Omental fat pad (tissue), 4 donors: Measurements from ENCODE around the gene HSD11B1. TPM values are rescaled to one million over a fixed set of nuclear protein-coding genes. Genes with fewer than 3 reads are reported as not detected.

Experiments used
- ATAC-seq: fragments of 150-250 bp; one replicate; pipeline ENCODE4 v1.9.1; 2016; ENCODE audit warnings: mild to moderate bottlenecking, moderate library complexity; ENCODE audit not compliant: low FRiP score
- DNase-seq: peaks from one replicate; pipeline ENCODE4 v3.0.0-alpha.2; 2019; ENCODE audit warnings: low spot score
- total RNA-seq, 4 donors: library from RNA; depleted of rRNA; stranded (reverse); fragments of >200 nt; gene quantifications; one replicate each; pipeline ENCODE4 v1.1.0, GENCODE V29; 2016
- TF ChIP-seq, protein P1 (sequence below), 3 donors: fragments of 450-650 bp; IDR thresholded peaks; one replicate each; pipeline ENCODE4 v1.5.1; 2016 to 2017; ENCODE audit warnings: antibody characterized with exemption in 3 of 3, mild to moderate bottlenecking in 3 of 3, moderate library complexity in 2 of 3

HSD11B1 gene
- total RNA-seq, 4 donors from 2014 or later = 12.8 to 47.3 (median 18.0) TPM

DNA sequence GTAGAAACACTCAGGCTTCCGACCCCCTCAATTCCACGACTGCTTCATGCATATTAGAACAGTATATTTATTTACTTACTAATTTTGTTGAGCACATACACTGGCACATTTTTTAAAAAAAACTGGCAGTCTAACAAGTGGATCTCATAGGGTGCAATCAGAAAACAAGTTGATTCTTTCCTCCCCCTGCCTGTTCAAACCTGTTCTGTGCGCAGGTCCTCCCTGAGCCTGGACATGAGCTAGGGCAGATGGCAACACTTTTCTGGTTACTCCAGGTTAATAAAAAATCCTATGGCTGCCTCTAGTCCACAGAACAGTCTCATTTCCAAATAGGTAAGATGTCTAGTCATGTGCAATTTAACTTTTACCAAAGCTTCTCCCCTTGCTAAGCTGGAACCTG is 18.6 kb downstream of the HSD11B1 start:
- TF ChIP-seq, protein P1, sequence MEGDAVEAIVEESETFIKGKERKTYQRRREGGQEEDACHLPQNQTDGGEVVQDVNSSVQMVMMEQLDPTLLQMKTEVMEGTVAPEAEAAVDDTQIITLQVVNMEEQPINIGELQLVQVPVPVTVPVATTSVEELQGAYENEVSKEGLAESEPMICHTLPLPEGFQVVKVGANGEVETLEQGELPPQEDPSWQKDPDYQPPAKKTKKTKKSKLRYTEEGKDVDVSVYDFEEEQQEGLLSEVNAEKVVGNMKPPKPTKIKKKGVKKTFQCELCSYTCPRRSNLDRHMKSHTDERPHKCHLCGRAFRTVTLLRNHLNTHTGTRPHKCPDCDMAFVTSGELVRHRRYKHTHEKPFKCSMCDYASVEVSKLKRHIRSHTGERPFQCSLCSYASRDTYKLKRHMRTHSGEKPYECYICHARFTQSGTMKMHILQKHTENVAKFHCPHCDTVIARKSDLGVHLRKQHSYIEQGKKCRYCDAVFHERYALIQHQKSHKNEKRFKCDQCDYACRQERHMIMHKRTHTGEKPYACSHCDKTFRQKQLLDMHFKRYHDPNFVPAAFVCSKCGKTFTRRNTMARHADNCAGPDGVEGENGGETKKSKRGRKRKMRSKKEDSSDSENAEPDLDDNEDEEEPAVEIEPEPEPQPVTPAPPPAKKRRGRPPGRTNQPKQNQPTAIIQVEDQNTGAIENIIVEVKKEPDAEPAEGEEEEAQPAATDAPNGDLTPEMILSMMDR (IDR thresholded peaks at IDR 0.05) = no peak
- ATAC-seq (no peak), DNase-seq (no peak)

DNA sequence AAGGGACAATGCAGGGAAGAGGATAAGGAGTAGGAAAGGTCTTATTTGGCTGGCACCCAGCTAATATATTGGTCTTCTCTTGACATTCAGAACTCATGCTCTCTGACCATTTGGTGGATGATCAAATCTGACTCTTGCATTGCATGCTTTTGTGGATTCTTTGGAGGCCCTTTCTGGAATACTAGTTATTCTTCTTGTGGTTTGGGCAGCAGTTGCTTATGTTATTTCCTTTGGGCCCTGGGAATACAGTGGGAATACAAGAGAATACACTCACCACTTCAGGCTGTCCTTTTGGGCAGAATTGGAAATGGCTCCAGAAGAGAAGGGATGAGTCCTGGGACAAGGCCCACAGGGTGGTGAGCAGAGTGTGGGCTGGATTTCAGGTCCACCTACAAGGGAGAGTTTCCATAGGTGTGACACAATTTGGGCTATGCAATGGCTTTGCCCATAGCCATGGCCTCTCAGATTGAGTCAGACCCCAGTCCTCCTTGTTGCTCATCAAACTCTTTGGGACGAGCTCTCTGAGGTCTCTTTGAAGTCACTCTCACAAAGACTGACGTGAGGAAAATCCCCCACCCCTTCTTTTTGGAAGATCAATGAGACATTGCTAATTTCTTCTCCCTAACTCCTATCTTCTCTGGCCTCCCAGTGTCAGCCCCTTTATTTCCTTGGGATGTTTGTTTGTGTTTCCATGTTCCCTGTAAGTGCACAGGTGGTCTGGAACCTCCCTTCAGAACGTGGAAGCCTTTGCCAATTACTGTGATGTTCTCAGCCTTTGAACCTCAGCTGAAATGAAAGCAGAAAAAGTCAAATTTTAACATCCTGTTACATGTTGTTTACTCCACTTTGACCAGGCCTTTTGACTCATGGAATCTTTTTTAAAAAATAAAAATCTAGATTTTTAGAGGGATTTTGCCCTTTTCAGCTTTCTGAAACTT is 19.4 kb downstream of the HSD11B1 start:
- no peak for ATAC-seq
- DNase-seq = no peak
- TF ChIP-seq, protein P1 (IDR thresholded peaks at IDR 0.05) = no peak

DNA sequence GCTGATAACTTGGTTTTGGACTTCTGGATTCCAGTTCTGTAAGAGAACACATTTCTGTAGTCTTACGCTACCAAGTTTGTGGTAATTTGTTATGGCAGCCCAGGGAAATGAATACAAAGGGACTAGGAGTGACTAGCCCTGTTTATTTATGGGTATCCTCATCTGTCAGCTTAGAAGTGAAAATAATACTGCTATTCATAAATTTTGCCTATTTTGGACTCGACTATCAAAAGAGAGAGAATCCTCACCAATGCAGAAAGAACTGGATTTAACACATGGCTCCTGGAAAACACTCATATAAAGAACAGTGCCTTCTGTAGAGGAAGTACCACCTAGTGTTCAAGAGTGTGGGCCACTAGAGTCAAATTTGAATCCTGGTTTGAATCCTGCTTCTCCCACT is 22.6 kb downstream of the HSD11B1 start:
- DNase-seq (no peak), ATAC-seq (no peak)
- TF ChIP-seq, protein P1 (IDR thresholded peaks at IDR 0.05) = no peak

DNA sequence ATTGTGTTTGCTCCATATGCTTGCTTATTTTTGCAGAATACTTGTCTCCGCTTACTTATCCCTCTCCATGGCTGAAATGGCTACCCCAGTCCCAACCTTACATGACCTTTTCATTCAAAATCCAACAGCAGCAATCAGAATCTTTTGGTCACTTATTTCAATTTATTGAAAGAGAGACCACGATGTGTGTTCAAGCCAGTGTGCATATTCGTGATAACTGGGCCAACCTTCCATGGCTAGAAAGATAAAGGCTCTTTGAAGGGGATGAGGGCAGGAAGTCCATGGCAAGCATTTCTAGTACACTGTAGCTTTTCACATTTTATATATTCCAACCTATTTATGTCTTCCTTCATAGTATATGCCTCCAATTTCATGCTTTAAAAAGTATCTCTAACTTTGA is 23.1 kb downstream of the HSD11B1 start:
- TF ChIP-seq, protein P1 (IDR thresholded peaks at IDR 0.05) = no peak
- ATAC-seq (no peak), DNase-seq (no peak)

DNA sequence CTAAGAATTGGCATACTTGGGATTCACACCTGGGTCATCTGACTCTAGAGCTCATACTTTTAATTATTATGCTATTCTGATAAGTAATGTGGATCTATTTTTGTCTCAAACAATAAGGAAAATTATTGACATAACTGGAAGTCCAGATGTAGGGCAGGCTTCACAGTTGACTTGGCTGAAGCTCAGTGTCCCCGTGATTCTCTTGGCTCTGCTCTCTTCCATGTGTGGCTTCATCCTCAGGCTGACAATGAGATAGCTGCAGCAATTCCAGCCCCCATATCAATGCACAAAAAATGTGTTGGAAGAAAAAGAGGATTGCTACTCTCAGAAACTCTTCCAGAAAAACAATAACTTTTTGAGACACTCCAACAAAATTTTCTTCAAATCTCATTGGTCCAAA is 23.8 kb downstream of the HSD11B1 start:
- TF ChIP-seq, protein P1 (IDR thresholded peaks at IDR 0.05) = no peak
- DNase-seq = no peak
- no peak for ATAC-seq

DNA sequence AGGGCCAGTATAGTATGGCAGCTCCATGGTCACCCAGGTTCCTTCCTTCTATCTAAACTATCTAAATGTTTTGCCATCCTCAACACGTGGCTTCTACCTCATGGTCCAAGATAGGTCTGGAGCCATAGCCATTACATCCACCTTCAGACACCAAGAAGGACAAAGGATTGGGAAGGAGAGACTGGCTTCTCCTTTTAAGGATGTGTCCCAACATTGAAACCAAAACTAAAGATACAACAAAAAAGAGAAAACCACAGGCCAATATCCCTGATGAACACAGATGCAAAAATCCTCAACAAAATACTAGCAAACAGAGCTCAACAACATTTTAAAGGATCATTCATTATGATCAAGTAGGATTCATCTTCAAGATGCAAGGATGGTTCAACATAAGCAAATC is 24.8 kb downstream of the HSD11B1 start:
- TF ChIP-seq, protein P1 (IDR thresholded peaks at IDR 0.05) = no peak
- ATAC-seq (no peak), DNase-seq (no peak)

DNA sequence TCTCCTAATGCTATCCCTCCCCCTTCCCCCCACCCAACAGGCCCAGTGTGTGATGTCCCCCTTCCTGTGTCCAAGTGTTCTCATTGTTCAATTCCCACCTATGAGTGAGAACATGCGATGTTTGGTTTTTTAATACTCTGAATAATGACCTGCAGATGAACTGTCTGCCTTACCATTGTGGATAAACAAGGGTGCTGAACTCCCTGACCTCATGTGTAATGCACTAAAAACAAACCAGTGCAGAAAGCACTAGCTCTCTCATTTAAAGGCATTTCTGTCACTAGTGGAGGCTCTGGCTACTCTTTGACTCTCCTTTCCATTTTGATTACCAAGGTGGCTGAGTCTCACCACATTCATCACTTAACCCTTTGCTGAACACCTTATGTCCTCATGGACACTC is 28.1 kb downstream of the HSD11B1 start:
- TF ChIP-seq, protein P1 (IDR thresholded peaks at IDR 0.05) = no peak
- no peak for DNase-seq
- ATAC-seq = no peak
